8988T (cell line): ENCODE measurements around the gene CHMP4B.
"Not testable (repeated sequence)": the region's sequence is repeated elsewhere in the genome, so short reads cannot be mapped to it uniquely, and the experiment has no call there.

ENCODE experiments used
- DNase-seq: peaks from one replicate; pipeline ENCODE4 v3.0.0; 2011

Gene CHMP4B

GRCh38 chr20:33790566-33790965, 20.6 kb upstream of the CHMP4B start:
- no peak for DNase-seq

DNA sequence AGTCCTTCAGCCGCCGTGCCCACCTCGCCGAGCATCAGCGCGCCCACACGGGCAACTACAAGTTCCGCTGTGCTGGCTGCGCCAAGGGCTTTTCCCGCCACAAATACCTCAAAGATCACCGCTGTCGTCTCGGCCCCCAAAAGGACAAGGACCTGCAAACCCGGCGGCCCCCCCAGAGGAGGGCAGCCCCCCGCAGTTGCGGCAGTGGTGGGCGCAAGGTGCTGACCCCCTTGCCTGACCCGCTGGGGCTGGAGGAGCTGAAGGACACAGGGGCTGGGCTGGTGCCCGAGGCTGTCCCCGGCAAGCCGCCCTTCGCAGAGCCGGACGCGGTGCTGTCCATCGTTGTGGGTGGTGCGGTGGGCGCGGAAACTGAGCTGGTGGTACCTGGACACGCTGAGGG, 20.1 kb upstream of the CHMP4B start:
- DNase-seq: no peak

GRCh38 chr20:33791540-33791939, 19.6 kb upstream of the CHMP4B start:
- DNase-seq: no peak

DNA sequence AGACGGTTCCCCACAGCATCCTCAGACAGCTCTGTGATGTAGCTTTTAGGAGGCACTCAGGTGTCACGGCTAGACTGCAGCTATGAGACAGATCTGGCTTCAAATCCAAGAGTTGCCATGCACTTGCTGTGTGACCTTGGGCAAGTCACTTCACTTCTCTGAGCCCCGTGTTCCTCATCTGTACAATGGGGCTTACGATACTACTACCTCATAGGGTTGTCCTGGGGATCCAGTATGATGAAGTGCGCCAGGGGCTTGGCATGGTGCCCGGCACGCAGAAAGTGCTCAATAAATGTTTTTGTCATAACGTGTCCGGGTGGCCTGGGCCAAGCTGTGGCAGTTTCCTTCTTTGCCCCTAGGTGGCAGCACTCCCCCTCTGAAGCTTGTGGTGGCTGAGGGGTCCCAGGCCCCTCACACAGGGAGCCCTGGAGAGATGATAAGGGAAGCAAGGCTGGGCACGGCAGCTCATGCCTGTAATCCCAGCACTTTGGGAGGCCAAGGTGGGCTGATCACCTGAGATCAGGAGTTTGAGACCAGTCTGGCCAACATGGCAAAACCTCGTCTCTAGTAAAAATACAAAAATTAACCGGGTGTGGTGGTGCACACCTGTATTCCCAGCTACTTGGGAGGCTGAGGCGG, 19.1 kb upstream of the CHMP4B start:
- peak; percentile 80 for DNase-seq

DNA sequence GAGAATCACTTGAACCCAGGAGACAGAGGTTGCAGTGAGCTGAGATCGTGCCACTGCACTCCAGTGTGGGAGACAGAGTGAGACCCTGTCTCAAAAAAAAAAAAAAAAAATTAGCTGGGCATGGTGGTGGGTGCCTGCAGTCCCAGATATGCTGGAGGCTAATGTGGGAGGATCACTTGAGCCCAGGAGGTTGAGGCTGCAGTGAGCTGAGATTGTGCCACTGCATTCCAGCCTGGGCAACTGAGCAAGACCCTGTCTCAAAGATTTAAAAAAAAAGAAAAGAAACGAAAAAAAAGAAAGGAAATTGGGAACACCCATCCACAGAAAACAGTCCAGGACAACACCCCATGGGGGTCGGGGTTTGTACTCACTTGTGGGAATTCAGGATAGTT, 18.6 kb upstream of the CHMP4B start:
- not testable (repeated sequence) for DNase-seq

DNA sequence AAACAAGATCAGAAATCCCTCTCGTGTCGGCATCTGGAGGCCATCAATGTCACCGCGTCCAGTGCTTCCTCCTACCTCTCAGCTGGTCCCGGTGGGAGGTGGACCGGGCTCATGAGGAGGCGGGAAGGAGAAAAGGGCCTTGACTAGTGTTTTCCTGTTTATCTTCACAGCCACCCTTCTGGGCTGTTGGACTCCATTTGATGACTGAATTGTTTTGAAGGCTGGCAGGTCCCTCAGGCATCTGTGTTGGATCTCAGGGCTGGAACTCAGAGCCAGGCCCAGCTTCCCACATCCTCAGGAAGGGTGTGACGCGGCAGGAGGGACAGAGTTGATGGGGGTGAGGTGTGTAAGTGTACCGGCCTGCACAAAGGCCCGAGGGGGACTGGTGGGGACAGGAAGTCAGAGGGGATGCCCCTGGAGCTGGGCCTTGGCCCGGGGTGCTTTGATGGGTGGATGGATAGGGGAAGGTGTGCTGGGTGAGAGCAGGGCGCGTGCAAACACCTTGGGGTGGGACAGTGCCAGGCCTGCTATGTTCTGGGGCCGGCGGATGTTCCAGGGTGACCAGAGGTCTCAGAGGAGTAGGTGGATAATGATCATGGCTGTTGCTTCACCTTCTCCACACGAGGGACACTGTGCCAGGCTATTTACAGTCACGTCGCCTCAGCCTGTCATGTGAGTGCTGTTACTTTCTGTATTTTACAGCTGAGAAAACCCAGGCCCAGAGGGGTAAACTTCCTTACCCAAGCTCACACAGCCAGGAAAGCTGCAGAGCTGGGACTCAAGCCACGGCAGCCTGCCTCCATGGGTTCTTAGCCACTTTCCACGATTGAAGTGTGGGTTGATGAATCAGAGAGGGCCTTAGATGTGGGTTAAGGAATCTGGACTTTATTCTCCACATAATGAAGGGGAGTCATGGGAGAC, 17.9 kb upstream of the CHMP4B start:
- no peak for DNase-seq

DNA sequence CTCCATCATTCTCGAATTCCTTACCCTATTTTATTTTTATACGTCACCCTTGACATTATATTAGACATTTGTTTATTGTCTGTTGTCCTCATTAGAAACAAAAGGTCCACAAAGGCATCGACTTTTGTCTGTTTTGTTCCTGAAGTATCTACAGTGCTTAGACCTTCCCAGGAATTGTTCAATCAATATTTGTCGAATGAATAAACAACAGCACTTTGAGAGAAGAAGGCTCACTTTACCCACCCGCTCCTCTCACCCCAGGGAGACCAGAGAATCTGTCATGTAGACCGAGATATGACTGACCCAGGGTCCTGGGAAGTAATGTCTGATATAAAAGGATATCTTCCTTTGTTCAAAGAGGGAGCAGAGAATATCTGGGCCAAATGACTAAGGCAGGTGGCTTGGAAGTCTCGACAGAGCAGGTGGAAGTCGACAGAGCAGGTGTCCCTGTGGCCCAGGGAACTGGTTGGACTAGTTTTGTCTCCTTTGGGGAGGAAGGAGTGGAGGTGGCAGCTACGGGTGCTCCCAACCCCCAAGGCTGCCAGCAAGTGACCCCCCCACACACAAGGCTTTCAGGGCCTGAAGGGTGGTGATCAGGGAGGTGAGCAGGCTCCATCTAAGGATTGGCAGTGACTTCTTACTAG, 14.8 kb upstream of the CHMP4B start:
- DNase-seq: no peak

DNA sequence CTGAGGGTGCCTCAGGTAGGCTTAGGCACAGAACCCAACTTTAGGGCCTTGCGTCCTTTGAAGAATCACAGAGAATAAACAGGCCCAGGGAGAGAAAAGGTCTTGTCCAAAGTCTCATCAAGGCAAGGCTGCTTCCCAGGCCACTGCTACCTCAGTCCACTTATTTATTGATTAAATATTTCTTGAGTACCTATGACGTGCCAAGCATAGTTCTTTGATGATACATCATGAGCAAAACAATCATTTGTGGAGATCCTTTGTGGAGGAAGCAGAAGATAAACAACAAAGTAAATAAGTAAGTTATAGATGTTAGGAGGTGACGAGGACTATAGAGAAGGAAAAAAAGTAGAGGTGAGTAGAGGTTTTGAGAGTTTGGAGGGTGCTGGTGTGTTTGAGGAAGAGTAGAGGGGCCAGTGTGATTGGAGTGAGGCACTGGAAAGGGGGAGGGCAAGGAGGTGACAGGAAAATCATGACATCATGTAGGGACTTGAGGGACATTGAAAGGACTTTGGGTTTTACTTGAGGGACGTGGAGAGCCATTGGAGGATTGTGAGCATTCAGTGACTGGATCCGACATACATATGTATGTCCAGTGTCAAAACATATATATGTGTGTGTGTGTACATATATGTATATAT, 14.1 kb upstream of the CHMP4B start:
- no peak for DNase-seq

- DNase-seq: no peak
Observed at GRCh38 chr20:33798444-33798843, 12.7 kb upstream of the CHMP4B start.

DNA sequence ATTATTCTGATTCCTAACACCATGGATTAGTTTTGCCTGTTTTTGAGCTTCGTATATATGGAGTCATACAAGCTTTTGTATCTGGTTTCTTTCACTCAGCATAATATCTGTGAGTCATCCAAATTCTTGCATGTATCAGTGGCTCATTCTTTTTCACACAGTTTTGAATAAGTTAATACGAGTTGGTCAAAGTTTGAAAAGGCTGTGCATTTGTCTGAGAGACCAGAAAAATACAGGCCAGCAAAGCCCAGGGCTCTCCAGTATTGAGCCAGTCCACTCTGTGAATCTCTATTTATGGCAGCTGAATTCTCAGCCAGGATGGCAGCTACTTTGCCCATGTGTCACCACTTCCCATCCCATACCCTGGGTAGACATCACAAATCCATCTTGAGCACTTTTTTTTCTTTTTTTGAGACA, 7.2 kb upstream of the CHMP4B start:
- DNase-seq: no peak

GRCh38 chr20:33808388-33808787, 2.8 kb upstream of the CHMP4B start:
- DNase-seq: no peak

DNA sequence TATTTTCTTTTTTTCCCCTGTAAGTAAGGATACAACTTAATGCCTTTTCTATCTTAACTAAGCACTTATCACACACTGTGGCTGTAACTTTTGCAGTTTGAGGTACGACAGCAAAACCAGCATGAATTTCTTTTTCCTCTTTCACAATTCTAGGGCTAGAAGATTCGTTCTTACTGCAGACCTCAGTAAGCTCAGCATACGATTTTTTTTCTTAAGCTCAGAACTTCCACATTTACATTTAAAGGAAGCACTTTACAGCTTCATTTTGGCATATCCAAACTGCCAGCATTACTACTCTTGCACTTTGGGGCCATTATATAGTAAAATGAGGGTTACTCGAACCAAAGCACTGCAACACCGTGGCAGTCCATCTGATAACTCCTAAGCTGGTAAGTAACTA, 889 bp upstream of the CHMP4B start:
- no peak for DNase-seq

- DNase-seq: no peak
Observed at GRCh38 chr20:33811776-33812151, 616 bp downstream of the CHMP4B start.

DNA sequence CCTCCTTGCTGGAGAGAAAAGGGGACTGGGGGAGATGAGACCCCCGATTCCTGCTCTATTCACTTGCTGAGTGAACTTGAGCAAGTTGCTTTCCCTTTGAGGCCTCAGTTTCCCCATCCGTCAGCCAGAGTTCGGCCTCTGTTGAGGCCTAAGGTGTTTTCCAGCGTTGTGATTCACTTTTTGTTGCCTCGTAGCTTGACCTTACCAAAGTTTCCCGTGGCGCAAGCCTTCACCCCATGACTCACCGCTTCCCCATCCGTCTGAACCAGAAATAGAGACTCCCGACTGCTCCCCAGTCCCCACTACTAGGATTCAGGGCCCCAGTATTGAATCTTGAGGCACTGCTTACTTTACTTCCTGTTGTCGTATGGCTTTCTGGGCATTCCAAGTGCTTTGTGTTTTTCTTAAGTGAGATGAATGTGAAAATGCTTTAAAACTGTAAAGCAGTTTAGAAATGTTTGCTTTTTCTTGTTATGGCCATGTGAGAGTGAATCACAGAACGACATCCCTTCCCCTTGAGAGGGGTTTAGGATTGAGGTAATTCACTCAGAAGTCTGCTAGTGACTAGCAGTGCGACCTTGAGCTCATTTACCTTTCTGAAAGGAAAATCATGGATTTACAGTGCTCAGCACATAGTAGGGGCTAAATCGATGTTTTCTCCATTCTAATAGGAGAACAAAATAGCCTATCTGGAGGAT, 1.2 kb downstream of the CHMP4B start:
- DNase-seq: no peak

GRCh38 chr20:33812908-33813462, 1.8 kb downstream of the CHMP4B start:
- DNase-seq: no peak

GRCh38 chr20:33814238-33814712, 3.1 kb downstream of the CHMP4B start:
- no peak for DNase-seq

- no peak for DNase-seq
Observed at GRCh38 chr20:33815671-33816070, 4.5 kb downstream of the CHMP4B start.

GRCh38 chr20:33816191-33816590, 5.0 kb downstream of the CHMP4B start:
- DNase-seq: no peak

- DNase-seq: no peak
Observed at GRCh38 chr20:33817411-33817810, 6.3 kb downstream of the CHMP4B start.

GRCh38 chr20:33819456-33819855, 8.3 kb downstream of the CHMP4B start:
- DNase-seq: no peak

GRCh38 chr20:33820362-33820761, 9.2 kb downstream of the CHMP4B start:
- no peak for DNase-seq

- no peak for DNase-seq
Observed at GRCh38 chr20:33821270-33821836, 10.2 kb downstream of the CHMP4B start.
